ENCODE data around the gene ENOSF1.

The ENOSF1 gene

DNA sequence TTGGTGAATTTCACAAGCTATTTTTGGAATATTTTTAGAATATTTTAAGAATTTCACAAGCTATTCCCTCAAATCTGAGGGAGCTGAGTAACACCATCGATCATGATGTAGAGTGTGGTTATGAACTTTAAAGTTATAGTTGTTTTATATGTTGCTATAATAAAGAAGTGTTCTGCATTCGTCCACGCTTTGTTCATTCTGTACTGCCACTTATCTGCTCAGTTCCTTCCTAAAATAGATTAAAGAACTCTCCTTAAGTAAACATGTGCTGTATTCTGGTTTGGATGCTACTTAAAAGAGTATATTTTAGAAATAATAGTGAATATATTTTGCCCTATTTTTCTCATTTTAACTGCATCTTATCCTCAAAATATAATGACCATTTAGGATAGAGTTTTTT lies 39.1 kb downstream of the ENOSF1 start:
- DNase-seq (ENCODE audit: low read depth) = no peak

DNA sequence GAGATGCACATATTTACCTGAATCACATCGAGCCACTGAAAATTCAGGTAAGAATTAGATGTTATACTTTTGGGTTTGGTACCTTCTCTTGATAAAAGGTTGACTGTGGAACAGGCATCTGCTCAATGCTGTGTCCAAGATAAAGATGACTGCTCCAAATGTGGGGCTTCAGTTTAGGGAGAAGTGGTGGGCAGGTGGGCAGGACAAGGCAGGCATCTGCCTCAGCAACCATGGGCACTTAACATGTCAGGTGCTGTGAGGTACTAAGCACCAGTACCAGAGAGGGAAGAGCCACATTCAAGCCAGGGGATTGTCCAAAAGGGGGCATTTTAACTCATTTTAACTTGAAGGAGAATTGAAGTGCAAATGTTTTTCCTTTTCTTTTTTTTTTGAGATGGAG lies 41.0 kb downstream of the ENOSF1 start:
- DNase-seq (ENCODE audit: low read depth) = no peak

DNA sequence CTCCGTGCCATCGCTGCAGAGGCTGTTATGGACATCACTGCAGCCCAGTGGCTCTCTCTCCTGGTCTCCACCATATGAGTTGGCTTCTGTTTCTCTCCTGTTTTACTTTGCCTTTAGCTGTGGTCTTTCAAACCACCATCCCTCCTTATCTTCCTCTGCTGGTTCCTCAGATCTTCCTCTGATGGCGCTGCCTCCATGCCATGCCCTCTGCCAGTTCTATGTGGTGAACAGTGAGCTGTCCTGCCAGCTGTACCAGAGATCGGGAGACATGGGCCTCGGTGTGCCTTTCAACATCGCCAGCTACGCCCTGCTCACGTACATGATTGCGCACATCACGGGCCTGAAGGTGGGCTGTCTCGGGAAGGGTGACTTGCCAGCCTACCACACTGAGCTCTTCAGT lies 41.9 kb downstream of the ENOSF1 start:
- no peak for DNase-seq (ENCODE audit: low read depth)

DNA sequence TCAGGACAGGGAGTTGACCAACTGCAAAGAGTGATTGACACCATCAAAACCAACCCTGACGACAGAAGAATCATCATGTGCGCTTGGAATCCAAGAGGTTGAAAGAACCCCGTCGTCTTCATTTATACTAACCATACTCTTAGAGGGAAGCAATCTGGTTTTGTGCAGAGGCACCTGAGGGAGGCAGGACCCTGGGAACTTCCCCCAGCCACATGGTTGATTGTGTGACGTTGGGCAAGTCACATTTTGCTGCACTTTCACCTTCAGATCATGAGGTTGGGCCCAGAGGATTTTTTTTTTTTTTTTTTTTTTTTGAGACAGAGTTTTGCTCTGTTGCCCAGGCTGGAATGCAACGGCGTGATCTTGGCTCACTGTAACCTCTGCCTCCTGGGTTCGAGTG lies 43.4 kb downstream of the ENOSF1 start:
- no peak for DNase-seq (ENCODE audit: low read depth)

DNA sequence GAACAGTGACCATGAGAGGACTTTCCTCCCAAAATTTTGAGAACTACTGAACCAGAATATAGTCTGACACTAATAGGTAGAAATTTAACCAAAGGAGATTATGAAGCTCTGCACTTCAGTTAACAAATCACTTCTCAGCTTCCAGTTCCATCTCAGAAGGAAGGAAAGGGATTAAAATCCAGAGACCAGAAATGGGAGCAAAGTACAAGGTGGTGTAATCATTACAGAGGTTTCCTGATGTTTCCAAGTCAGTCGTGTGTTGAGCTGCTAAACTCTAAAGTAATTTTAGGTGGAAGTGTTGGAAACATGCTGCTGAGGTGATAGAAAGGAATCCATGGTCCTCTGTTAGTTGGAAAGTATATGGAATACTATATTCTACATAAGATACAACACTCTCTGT lies 44.2 kb downstream of the ENOSF1 start:
- no peak for DNase-seq (ENCODE audit: low read depth)

DNA sequence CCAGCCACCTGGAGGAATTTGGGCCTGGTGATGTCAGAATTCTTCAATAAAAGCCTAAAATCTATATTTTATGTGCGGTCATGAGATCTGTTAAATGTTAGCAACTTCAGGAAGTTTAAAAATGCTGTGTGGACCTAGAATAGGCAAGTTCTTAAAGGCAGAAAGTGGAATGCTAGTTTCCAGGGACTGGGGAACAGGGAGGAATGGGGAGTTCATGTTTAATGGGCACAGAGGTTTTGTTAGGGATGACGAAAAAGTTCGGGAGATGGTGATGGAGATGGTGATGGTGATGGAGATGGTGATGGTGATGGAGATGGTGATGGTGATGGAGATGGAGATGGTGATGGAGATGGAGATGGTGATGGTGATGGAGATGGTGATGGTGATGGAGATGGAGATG lies 45.8 kb downstream of the ENOSF1 start:
- no peak for DNase-seq (ENCODE audit: low read depth)

DNA sequence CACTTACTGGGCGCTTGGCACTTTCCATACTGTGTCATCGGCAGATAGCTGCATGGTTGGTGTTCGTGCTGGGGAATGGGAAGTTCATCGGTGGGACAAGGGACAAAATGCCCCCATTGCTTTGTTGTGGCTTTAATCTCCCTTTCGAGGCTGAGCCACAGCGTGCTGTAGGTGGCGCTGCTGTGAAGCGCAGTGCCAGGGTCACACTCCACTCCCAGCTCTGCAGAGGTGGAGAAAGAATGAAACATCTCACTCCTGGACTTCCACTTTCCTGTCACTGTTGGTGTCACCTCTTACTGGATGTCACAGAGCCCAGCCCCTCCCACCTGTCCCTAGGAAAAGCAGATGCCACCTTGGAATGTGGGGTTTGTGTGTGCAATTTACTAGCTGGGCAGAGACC lies 46.3 kb downstream of the ENOSF1 start:
- DNase-seq (ENCODE audit: low read depth) = no peak

DNA sequence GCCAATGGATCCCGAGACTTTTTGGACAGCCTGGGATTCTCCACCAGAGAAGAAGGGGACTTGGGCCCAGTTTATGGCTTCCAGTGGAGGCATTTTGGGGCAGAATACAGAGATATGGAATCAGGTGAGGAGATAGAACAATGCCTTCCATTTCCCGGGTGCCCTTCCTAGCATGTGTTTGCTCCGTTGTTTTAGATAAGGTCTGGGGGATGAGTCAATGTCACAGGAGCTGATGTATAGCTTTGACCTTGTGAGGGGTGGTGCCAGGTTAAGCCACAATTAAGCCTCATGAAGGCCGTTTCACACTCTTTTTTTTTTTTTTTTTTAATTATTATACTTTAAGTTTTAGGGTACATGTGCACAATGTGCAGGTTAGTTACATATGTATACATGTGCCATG lies 50.2 kb downstream of the ENOSF1 start:
- DNase-seq (ENCODE audit: low read depth) = no peak

DNA sequence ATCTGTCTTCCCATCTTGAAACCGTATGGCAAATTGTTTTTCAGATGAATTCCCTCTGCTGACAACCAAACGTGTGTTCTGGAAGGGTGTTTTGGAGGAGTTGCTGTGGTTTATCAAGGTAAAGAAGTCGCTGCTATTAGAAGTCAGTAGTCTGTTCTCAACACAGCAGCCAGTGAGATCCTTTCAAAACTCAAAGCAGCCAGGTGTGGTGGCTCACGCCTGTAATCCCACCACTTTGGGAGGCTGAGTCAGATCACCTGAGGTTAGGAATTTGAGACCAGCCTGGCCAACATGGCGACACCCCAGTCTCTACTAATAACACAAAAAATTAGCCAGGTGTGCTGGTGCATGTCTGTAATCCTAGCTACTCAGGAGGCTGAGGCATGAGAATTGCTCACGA lies 52.8 kb downstream of the ENOSF1 start:
- no peak for DNase-seq (ENCODE audit: low read depth)

DNA sequence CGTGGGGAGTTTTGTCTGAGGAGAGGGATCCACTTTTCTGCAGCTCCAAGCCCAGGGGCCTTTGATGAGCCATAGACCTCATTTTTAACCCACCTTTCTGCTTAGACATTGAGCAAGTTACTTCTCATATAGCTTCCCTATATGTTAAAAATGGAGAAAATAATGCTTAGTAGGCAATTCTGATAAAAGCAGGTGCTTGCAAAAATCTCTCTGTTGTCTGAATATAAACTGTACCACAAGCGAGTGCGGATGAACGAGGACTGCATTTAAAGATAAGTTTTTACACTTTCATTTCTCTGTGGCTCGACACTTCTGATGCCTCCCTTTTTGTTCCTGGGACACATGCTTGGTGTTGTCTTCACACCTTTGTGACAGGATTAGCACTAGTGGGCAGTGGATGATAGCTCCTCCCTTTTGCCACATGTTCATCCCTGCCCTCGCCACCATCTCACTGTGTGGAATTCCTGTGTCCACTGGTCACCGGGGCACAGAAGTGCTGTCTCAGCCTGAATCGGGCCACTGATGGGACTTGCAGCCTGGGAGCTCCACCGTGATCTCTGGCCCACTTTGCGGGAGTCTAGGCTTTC lies 53.4 kb downstream of the ENOSF1 start:
- no peak for DNase-seq (ENCODE audit: low read depth)

DNA sequence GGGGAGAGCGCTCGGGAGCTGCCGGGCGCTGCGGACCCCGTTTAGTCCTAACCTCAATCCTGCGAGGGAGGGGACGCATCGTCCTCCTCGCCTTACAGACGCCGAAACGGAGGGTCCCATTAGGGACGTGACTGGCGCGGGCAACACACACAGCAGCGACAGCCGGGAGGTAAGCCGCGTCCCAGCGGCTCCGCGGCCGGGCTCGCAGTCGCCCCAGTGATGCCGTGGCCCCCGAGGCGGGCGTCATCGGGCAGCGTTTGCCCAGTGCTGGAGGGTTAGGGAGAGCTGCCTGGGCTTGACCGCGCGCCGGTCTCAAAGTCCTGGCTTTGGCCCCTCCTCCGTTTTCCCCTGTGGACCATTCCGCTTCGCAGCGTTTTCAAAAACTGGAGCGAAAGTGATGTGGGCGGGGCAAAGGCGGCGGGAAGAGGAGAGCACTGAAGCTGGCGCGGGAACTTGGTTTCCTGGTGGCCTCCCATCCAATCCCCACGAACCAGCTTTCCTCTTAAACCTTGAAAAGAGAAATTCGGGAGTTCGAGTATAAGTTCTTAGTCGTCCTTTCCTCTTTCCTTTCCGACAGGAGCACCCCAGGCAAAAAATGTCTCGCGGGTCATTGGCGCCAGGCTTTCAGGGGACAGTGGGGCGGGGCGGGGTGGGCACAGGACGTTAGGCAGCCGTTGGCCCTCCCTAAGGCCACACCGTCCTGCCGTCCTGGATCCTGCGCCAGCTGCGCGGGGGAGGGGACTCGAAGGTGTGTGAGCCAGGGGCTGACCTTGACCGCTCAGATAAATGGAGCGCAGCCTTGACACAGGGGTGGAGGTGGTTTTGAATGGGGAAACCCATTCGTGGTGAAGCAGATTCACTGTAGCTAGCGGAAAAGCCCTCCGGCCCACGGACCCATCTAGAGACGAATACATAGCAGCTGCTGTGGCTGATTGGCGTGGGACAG lies 54.2 kb downstream of the ENOSF1 start:
- peak; percentile 34 for DNase-seq (ENCODE audit: low read depth)

DNA sequence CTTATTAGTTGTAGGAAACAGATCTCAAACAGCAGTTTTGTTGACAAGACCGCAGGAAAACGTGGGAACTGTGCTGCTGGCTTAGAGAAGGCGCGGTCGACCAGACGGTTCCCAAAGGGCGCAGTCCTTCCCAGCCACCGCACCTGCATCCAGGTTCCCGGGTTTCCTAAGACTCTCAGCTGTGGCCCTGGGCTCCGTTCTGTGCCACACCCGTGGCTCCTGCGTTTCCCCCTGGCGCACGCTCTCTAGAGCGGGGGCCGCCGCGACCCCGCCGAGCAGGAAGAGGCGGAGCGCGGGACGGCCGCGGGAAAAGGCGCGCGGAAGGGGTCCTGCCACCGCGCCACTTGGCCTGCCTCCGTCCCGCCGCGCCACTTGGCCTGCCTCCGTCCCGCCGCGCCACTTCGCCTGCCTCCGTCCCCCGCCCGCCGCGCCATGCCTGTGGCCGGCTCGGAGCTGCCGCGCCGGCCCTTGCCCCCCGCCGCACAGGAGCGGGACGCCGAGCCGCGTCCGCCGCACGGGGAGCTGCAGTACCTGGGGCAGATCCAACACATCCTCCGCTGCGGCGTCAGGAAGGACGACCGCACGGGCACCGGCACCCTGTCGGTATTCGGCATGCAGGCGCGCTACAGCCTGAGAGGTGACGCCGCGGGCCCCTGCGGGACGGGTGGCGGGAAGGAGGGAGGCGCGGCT lies 55.0 kb downstream of the ENOSF1 start, which contains the start of gene TYMS:
TSS of gene TYMS (plus strand) at position 343 of the 690 bp plus-strand sequence. CDS start at position 433, 90 bp downstream.
- peak; percentile 2 for DNase-seq (ENCODE audit: low read depth)

DNA sequence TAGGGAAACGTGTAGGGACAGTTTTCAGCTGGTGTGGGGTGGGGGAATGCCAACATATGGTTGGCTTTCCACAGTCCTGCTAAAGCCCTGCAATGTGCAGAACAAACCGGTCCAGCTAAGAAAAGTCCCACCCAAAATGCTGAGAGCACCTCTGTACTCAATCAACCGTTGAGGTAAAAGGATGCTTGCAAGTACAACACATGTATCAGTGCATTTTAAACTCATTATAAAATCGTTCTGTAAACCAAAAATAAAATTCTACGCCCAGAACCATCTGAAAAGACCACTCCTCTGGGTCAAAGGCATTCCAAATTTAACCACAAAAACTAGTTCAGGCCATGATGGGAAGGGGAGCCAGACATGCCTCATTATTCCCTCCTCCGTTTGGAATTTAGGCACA lies 57.0 kb downstream of the ENOSF1 start:
- no peak for DNase-seq (ENCODE audit: low read depth)

DNA sequence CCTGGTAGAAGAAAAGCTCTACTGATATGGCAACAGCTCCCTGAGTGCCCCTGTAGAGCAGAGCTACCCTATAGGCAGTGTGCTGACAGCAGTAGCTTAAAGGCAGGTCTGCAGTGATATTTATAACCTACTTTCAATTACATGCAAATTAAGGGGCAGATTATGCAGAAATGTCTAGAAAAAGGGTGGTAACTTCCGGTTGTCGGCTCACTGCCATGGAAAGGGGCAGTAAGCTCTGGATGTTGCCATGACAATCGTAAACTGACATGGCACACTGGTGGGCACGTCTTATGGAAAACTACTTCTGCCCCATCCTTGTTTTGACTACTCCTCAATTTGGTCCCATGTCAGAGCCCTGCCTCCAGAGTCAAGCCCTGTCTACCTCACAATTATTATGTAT lies 57.8 kb downstream of the ENOSF1 start:
- no peak for DNase-seq (ENCODE audit: low read depth)

DNA sequence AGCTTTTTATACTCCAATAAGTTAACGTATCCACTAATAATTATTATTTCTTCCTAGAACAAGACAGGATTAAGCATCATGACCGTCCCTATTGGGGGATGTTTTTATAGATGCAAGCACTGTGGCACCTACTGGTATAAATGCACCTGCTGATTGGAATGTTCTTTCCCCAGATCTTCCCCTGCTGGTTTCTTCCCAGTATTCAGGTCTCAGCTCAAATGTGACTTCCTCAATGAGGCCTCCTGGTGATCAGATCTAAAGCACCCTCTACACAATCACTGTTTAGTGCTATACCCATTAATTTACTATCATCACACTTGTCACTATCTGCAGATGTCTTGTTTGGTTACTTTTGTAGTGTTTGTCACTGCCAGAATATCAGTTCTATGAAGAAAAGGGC lies 58.9 kb downstream of the ENOSF1 start:
- no peak for DNase-seq (ENCODE audit: low read depth)

DNA sequence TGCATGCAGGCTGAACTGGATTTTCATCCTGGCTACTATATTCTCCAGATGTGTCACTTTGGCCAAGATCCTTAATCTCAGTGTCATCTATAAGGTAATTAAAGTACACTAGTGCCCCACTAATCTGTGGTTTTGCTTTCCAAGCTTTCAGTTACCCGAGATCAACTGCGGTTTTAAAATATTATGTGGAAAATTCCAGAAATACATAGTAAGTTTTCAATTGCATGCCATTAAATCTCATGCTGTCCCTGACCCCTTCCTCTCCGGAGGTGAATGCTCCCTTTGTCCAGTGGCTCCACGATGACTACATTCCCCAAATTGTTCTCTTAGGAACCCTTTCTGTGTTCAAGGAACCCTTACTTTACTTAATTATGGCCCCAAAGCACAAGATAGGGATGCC lies 60.3 kb downstream of the ENOSF1 start:
- DNase-seq (ENCODE audit: low read depth) = no peak

DNA sequence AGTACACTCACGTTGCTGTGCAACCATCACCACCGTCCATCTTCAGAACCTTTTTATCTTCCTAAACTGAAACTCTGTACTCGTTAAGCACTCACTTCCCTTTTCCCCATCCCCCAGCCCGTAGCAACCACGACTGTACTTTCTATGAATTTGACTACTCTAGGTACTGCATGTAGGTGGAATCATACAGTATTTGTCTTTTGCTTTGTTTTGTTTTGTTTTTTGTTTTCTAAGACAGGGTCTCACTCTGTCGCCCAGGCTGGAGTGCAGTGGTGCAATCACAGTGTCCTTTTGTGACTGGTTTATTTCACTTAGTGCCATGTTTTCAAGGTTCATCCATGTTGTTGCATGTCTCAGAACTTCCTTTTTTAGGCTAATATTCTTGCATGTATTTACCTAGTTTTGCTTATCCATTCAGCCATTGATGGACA lies 62.0 kb downstream of the ENOSF1 start:
- no peak for DNase-seq (ENCODE audit: low read depth)

DNA sequence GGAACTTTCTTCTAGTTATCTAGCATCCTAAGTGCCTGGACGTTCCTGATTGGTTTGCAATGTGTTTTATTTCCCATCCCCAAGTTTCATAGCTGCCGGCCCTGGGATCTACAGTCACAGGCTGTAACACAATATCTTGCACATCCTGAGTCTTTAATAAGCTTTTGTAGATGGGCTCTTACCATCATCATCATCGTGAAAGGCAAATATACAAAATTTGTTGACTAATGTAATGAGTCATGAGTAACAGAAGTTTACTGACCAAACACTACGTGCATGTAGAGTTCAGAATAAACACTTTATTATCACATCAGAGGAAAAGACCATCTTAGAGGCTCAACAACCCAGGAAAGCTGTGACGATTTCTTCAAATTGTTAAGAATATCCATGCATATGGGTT lies 63.1 kb downstream of the ENOSF1 start:
- no peak for DNase-seq (ENCODE audit: low read depth)

DNA sequence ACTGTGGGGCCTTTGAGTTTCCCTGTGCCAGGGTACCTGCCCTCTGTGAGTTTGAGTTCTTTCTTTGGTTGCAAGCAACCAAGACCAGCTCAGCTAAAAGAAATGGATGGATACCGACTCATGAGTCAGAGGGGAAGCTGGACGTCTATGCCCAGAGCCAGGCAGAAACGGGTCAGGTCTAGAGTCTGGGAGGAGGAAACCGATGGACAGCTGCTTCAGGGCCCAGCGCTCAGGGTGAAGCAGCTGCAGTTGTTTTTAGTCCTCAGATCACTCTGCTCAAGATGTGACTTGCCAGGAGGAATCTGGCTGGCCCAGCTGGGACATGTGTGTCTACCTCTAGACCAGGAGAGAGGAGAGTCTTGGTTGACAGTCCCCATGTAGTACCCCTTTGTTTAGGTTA lies 65.1 kb downstream of the ENOSF1 start:
- DNase-seq (ENCODE audit: low read depth) = no peak

DNA sequence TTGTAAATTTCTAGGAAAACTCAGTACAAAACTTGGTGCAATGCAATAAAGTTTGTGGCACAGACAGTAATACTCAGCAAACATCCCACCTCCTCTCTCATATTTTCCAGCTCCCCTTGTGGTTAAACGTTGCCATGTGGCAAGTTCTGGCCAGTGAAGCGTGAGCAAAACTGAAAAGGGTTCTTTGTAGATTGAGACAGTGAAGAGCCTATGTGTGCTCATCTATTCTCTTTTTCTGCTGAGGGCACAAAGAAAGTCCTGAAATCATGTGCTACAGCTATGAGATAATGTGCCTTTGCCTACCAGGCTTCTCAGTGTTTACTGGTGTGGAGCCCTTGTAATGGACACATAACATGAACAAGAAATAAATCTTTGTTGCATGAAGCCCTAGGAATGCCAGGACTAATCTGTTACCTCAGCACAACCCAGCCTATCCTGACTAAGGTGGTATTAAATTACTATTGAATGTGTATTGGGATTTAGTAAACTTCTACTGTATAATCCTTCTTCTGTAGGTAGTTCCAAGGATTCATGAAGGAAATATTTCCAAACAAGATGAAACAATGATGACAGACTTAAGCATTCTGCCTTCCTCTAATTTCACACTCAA lies 67.9 kb downstream of the ENOSF1 start:
- DNase-seq (ENCODE audit: low read depth) = no peak

DNA sequence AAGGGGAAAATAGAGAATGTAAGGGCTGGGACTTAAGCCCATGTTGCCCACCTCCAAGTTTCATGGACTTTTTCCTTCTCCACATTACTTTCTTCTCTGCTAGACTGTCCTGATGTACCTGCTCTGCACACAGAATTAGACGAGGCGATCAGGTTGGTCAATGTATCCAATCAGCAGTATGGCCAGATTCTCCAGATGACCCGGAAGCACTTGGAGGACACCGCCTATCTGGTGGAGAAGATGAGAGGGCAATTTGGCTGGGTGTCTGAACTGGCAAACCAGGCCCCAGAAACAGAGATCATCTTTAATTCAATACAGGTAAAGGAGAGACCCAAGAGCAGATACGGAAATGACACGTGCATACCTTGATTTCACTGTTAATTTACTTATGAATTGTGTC lies 71.2 kb downstream of the ENOSF1 start:
- no peak for DNase-seq (ENCODE audit: low read depth)

DNA sequence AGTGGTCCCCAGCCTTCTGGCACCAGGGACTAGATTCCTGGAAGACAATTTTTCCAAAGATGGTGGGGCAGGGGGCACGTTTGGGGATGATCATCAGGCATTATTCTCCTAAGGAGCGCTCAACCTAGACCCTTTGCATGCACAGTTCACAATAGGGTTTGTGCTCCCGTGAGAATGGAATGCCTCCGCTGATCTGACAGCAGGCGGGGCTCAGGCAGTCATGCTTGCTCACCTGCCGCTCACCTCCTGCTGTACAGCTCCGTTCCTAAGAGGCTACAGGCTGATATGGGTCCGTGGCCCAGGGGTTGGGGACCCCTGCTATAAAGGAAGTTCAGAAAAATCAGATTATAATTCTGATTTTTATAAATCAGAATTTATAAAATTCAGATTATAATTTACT lies 77.3 kb downstream of the ENOSF1 start:
- no peak for DNase-seq (ENCODE audit: low read depth)
